IPS DF 19.7 (cell line): ENCODE data around the gene FBLN2.

Experiments
- DNase-seq: peaks from one replicate; pipeline ENCODE4 v3.0.0-alpha.2; 2013; ENCODE audit warnings: low read depth, low spot score

Gene FBLN2

DNA sequence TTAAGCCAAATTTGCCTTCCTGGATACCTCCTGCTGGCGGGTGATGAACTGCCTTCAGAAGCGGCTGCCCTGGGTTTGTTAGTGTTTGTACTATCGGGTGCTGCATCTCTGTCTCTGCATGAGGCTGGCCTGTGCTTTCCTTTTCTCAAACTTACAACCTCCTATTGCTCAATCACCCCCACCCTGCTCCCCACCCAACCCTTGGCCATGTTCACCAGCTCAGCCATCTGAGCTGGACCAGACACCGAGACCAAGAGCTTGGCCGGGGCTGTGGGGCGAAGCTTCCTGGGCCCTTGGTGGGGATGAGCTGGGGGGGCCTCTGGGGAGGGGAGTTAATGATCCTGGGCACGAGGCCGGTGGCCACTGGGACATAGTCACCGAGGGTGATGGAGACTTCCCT is 16.8 kb upstream of the FBLN2 start:
- DNase-seq: no peak

DNA sequence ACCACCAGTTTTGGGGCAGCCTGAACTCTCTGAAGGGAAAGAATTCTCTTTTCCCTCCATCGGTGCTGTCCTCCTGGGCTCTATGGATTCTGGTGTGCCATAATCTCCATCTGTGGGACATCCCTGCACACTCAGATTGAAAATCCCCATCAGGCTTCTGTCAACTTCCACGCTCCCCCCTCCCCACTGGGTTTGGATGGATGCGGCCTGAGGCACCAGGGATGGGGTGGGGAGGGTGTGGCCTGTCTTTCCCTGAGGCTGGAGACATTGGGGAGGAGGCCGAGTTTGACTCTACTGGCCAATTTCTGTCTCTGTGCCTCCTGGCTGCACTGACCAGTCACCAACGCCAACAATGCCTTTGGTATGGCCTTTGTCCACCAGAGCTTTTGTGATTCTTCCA is 16.3 kb upstream of the FBLN2 start:
- DNase-seq: no peak

DNA sequence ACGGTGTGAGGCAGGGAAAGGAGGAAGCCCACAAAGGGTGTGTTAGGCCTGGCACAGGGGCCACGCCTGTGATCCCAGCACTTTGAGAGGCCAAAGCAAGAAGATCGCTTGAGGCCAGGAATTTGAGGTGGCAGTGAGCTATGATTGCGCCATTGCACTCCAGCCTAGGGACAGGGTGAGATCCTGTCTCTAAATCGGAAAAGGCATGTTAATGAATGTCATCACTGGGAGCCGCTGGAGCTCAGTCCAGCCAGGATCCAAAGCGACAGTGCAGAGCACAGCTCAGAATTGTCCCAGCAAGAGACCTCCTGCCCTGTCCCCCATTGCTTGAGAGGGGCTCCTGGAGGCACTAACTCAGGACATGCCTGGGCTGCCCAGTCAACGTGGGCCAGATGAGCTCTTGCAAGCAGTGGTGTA is 15.0 kb upstream of the FBLN2 start:
- no peak for DNase-seq

DNA sequence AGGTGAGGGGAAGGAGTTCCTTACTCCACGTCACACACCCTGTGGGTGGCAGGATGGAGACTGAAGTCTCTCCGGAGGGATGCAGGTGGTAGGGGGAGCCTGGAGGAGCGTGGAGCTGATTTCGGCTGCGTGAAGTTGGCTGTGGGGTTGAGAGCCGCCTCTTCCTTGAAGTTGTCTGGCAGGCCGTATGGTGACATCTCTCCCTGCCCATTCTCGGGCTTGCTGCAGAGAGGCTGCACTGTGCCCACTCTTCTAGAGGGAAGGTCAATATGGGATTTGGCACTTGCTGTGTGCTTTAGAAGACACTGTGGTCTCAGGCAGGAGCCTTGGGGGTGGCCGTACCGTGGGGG is 13.4 kb upstream of the FBLN2 start:
- DNase-seq: no peak

DNA sequence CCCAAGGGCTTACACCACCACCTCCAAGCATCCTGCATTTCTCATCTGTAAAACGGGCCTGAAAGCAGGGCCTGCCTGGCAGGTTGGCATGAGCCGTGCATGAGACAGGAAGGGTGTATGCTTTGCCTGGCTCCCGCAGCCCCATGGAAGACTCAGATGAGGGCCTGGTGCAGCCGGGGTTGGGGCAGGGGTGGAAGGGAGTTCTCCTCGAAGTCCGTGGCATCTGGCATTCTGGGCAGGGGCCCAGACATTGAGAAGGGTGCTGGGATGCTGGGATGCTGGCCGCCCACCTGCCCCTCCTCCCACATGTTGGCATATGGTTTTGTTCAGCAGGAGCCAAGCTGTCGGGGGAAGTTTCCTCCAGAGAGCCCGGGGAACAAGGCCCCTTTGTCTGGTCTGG is 13.0 kb upstream of the FBLN2 start:
- DNase-seq: no peak

DNA sequence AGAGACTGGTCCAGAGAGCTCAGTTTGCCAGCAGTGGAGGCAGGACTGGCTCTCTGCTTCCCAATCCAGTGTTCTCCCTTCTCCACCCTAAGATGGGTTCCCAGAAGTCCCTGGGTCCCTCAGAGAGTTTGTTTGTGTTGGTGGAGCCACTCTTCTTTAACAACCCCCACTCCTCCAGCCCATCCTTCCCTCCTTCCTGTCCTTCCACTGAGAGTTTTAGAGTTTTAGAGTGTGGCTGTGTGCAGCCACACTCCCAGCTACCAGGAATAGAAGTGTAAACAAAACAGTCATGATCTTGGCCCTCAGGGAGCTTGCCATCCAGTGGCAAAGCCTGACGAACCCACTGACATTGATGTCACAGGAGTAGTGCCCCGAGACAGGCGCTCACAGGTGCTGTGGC is 12.5 kb upstream of the FBLN2 start:
- no peak for DNase-seq

DNA sequence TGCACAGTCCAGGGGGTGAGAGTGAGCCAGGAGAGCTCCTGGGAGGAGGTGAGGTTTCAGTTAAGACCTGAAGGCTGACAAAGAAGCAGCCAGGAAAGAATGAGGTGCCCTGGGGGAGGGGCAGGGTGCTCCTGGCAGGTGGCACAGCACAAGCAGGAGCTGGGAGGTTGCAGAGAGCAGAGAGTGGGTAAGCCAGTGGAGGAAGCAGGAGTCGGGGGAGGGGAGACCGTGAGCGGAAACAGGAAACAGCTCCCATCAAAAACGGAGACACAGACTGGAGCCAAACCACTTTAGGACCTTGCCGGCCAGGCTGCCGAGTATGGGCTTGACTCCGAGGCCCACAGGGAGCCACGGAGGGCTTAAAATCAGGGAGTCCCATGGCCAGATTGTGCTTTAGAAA is 12.1 kb upstream of the FBLN2 start:
- no peak for DNase-seq

DNA sequence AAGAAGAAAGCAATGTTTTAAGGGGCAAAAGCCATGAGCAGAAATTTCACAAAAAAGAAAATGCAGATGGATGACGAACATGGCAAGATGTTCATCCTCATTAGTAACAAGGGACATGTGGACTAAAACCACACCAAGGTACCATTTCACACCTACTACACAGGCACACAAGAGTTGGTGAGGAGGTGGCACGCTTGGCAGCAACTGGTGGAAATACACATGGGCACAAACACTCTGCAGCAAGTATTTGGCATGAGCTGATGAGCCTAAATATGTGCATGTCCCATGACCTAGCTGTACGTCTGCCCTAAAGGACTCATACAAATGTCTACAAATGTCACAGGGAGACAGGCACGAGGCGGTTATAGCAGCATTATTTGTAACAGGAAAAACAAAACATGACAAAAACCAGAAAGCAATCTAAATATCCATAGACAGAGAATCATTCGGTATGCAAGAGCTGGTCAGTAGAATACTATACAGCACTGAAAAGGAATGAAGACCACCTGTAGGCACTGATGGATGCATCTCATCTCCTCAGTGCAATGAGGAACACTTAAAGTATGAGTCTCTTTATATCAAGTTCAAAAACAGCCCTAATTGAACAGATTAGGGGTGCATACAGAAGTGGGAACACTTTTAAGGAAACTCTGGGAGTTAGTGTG is 11.5 kb upstream of the FBLN2 start:
- no peak for DNase-seq

DNA sequence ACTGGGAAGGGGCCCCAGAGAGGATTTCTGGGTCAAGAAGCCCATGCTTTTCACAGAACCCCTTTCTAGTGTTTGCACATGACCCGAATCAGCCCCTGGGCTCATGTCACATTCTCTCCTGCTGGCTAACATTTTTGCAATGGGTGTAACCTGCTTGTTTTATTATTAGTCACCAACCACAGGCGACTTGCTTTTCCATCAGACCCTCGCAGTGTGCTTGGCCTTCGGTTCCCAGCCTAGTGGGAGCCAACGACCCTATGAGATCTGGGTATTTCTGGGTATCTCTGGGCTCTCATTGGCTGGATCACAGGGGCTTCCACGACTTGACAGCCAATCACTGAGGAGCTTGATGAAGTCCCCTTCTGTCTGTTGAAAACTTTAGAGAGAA is 11.0 kb upstream of the FBLN2 start:
- no peak for DNase-seq

DNA sequence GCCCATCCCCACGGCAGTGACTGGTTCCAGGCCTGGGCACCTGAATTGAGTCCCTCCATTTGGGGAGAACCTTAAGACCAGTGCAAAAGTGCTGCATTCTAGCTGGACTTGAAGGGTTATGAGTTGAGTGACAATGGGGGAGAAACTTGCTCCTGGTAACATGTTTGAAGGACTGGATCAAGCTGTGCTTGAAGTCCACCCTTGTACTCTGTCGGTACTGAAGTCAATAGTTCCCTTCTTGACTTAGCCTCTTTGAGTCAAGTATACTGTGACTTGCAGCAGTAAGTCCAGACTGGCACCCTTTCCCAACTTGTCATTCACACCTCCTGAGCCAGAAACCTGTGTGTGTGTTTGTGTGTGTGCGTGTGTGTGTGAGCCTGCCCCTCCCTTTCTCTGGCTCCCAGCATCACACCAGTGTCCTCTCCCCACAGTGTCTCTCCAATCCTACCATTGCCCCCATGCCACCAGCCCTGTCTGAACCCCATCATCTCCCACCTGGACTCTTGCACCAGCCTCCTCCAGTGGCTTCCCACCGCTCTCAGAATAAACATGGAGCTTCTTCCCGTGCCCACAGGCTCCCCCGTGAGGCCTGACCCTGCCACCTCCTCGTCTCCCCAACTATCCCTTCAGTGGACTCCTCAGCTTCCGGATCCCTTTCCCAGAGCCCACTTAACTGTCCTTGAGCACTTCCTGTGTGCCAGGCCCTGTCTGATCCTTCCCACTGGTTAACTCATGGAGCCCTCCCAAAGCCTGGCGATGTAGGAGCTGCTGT is 10.2 kb upstream of the FBLN2 start:
- DNase-seq: no peak

DNA sequence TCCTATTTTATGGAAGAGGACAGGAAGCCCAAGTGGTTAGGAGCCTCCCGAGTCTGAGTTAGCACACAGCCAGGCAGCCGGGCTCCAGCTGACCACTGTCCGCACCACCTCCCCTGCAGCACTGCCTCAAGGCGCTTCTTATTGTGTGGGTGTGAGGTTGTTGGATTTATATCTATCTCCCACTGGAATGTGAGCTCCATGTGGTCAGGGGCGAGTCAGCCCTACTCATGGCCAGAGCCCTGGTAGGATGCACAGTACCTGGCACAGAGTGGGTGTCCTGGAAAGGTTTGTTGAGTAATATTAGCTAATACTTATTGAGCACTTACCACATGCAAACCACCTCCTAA is 9.7 kb upstream of the FBLN2 start:
- DNase-seq: no peak

DNA sequence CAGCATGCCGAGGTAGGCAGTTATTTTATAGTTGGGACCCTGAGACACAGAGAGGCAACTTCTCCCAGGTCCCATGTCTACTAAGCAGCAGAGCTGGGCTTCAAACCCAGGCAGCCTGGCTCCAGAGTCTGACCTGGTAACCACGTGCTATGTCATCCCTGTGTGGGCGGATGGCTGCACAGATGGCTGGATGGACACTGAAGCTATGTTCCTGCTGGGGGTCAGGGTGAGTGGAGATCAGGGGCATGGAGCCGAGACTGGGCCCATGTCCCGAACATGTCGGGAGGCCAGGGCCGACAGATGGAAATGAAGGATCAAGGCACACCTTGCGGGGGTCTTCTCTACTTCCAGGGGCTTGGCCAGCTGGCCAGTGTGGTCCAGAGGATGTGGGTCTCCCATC is 9.3 kb upstream of the FBLN2 start:
- no peak for DNase-seq

DNA sequence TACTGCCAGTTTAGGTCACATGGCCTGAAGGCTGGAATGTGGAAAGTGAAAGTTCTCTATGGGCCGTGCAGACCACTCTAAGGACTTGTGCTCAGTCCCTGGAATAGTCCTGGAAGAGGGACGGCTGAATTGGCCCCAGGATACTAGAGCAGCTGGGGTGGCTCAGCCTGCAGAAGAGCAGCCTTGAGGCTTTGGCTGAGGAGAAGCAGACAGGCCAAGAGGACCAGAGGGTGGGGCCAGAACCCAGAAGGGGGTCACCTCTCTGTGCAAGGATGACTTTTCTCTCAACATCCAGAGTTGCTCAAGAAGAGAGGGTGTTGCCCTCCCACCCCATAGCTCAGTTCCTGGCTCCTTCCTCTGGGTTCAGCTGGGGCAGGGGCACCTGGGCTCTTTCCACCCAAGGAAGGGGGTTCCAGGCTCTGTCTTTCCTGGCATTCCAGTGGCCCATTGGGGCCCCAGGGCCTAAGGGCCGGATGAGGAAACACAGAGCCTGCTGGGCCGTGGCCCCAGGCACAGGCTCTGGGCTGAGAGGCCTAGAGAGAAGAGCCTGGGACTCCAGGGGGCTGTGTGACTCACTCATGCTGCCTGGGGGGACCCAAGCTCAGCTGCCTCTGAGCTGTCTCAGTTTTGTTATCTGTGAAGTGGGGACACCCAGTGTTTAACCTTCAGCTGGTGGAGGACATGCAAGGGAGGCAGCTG is 8.5 kb upstream of the FBLN2 start:
- no peak for DNase-seq

DNA sequence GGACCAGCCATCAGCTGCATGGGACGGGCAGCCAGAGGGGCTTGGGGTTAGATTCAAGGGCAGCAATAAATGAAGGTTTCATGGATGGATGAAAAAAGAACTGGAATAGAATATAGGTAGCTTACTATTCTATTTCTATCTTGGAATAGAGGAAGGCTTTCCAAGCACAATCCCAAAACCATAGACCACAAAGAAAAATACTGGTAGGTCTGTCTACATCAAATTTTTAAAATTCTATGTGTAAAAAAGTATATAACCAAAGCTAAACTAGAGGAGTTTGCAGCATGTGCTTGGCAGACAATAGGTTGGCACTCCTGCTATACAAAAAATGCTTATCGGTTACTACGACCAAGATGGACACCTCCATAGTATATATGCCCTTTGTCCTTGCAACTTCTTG is 7.2 kb upstream of the FBLN2 start:
- no peak for DNase-seq

DNA sequence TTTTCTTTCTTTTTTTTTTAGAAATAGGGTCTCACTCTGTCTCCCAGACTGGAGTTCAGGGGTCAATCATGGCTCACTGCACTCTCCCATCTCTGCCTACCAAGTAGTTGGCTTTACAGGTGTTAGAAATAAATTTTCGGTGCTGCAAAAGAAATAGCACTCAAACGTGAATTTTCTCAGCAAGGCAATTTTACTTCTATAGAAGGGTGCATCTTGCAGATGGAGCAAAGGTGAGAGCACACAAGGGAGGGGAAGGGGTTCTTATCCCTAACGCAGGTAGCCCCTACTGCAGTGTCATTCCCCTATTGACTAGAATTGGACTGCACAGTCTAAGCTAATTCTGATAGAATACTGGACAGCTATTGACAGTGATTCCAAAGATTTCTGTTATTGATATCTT is 6.8 kb upstream of the FBLN2 start:
- DNase-seq: no peak

DNA sequence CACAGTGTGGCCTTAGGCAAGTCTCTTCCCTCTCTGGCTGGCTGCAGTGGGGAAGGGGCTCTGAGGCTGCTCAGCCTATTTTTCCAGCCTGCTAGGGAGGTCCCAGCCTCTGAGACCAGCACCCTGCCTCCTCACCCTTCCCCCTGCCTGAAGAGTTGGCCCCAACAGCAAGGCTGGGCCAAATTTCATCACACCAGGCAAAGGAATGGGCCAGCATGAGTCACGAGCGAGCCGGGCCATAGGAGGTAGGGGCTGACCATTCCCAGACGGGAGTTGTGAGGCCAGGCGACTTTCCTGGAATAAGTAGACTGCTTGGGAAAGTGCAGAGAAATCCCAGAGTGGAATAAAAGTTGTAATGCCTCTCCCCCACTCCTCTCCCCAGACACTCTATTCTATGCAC is 5.7 kb upstream of the FBLN2 start:
- DNase-seq: no peak

DNA sequence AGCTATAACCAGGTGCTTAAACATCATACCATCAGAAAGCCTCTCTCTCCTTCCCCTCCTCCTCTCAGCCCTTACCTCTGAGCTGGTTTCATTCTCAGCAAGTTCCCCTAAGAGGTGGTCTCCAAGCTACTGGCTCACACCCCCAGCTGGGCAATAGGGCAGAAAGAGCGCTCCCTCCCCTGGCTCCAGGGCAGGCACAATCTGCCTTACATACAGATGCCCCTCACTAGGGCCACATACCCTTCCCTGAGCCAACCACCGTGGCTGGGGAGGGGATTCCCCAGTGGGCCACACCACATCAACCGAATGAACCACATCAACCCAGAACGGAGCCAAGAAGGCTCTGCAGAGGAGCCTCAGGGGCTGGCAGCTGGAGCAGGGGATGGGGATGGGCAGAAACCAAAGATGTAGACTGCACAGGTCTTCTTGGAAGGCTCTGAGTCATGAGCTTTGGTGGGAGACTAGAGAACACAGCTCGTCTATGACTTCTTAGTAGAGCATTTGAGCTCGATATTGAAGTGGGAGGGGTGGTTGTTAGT is 4.6 kb upstream of the FBLN2 start:
- DNase-seq: no peak

DNA sequence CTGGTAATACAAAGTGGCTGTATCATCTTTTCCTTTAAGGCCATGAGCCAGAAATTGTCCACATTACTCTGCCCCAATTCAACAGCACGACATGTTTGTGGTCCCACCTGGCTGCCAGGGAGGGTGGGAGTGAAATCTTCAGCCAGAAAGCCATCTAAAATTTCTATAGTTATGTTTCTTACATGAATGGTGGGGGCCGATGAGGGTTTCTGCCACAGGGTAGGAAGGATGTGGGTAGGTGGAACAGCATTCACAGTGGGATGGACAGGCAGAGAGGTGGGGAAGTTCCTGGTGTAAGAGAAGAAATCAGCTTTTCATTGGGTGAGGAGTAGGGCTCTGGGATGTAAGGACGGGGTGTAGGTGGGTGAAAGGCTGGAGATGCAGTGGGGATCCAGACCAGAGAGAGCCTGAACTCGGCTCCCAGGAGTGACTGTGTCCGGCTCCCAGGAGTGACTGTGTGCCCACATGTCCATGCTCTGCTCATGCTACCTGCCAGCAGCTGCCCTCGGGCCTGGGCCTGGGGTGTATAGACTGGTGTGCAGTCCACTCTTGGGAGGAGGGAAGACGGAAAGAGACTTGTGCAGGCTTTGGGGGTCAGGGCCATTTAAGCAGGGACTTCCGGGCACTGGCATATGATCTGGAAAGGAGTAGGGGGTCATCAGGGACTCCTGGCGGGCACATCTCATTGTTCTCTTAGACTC is 3.8 kb upstream of the FBLN2 start:
- no peak for DNase-seq

DNA sequence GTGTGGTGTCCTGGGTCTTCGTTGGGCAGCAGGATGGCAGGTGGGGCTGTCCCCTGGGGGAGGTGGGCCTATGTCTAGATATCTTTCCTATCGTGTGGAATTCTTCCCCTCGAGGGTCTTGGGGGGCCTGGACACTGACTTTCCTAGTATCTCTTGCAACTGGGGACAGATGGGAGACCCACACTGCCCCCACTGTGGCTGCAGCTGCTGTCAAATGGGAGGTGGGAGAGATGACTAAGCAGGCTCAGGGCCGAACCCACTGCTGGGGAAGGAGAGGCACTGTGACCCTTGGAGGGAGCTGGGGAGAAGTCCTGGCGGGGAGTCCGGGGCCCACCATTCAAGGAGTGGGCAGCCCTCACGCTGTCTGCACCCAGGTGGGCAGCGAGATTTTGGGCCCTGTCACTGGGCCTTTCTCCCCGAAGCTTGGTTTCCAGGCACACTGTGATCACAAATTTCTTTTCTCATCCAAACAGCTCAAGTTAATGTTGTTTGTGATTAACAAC is 2.9 kb upstream of the FBLN2 start:
- DNase-seq: no peak

DNA sequence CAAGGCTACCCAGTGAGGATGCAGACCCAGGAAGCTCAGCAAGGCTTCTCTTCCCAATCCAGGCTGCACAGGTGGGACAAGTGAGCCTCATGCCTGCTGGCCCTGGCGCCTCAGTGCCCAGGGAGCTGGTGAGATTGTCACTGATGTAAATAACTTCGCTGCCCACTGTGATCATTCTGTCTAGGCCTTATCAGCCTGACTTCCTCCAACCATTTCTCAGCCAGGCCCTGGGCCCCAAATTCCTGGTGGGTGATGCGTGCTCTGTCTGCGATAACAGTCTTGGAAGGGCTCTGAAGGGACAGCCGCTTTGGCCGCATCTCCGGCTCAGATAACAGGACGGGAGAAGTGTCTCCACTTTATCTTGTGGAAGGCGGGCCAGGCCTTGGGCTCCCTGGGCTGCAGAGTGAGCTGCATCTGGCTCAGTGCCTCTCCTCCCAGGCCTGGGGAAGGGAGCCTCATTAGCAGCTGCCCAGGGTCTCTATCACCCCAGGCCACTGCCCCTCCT is 2.2 kb upstream of the FBLN2 start:
- DNase-seq: no peak

DNA sequence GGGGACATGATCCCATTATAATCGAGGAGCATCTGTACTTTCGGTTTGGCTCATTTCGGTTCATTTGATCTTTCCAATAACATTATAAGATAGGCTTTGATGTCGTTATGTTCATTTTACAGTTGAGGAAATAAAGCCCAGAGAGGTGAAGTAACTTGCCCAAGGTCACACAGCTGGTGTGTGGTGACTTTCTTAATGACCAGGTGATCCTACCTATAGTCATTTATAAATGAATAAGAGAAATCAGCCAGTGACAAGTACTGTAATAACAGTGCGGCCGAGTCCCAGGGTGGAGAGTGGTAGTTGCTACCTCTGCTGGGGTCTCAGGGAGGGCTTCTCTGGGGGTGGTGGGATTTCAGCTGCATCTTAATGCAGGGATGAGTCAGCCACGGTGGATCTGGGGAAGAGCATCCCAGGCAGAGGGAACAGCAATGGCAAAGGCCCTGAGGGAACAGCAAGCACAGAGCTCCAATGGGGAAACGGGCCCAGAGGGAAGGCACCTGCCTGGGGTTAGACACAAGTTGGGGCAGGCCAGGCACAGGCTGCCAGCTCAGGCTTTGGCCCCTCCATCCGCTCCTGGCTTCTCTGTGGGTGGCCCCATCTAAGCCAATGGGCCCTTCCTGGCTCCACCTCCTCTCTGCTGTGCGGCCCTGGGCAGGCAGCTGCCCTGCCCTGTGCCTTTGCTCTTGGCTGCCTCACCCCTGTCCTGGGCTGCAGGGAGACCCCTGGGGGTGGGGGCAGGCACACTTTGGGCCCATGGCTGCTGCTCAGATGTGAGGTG is 1.1 kb upstream of the FBLN2 start:
- no peak for DNase-seq
